ENCODE measurements around the gene HS2ST1. TPM values are rescaled to one million over a fixed set of nuclear protein-coding genes. Genes with fewer than 3 reads are reported as not detected.

HS2ST1 gene
- total RNA-seq, 1 donor from 2014 or later, result 12.6 TPM

GRCh38 chr1:87048237-87048636, 133.8 kb downstream of the HS2ST1 start:
- no peak overlapping the region for H3K27ac ChIP-seq (replicated peaks)
- no peak for TF ChIP-seq CTCF (IDR thresholded peaks at IDR 0.05; ENCODE audit: borderline replicate concordance)
- H3K9me3 ChIP-seq (replicated peaks), result peaks cover 17% of the 10 kb centered on the region
- H3K4me3 ChIP-seq, result no peak overlapping the region
- DNase-seq, result no peak
- peaks cover 4% of the 10 kb centered on the region for H3K4me1 ChIP-seq
- intact Hi-C loops (cut with micrococcal nuclease), result no loop called here
- H3K36me3 ChIP-seq, result no peaks in the 10 kb centered on the region
- no peaks in the 10 kb centered on the region for H3K27me3 ChIP-seq (ENCODE audit: low read depth)

GRCh38 chr1:87051965-87052364, 137.5 kb downstream of the HS2ST1 start:
- Histone ChIP-seq H3K4me3 (no peak overlapping the region), H3K9me3 (replicated peaks) (peaks cover 17% of the 10 kb centered on the region), H3K4me1 (peaks cover 4% of the 10 kb centered on the region), H3K36me3 (no peaks in the 10 kb centered on the region), H3K27ac (replicated peaks) (no peak overlapping the region), H3K27me3 (ENCODE audit: low read depth) (no peaks in the 10 kb centered on the region)
- intact Hi-C loops (cut with micrococcal nuclease), result no loop called here
- DNase-seq, result no peak
- no peak for TF ChIP-seq CTCF (IDR thresholded peaks at IDR 0.05; ENCODE audit: borderline replicate concordance)

- no peaks in the 10 kb centered on the region for H3K27me3 ChIP-seq (ENCODE audit: low read depth)
- no peak for DNase-seq
- no peak overlapping the region for H3K4me3 ChIP-seq
- TF ChIP-seq CTCF (IDR thresholded peaks at IDR 0.05; ENCODE audit: borderline replicate concordance), result no peak
- H3K9me3 ChIP-seq (replicated peaks), result peaks cover 14% of the 10 kb centered on the region
- intact Hi-C loops (cut with micrococcal nuclease), result no loop called here
- H3K36me3 ChIP-seq, result no peaks in the 10 kb centered on the region
- no peak overlapping the region for H3K27ac ChIP-seq (replicated peaks)
- peaks cover 4% of the 10 kb centered on the region for H3K4me1 ChIP-seq
Observed at GRCh38 chr1:87052400-87052799, 138.0 kb downstream of the HS2ST1 start.

GRCh38 chr1:87052961-87053360, 138.5 kb downstream of the HS2ST1 start:
- intact Hi-C loops (cut with micrococcal nuclease), result no loop called here
- DNase-seq, result no peak
- Histone ChIP-seq H3K27ac (replicated peaks) (no peak overlapping the region), H3K36me3 (no peaks in the 10 kb centered on the region), H3K27me3 (ENCODE audit: low read depth) (no peaks in the 10 kb centered on the region), H3K9me3 (replicated peaks) (peaks cover 9% of the 10 kb centered on the region), H3K4me3 (no peak overlapping the region), H3K4me1 (peaks cover 8% of the 10 kb centered on the region)
- no peak for TF ChIP-seq CTCF (IDR thresholded peaks at IDR 0.05; ENCODE audit: borderline replicate concordance)

- Histone ChIP-seq H3K27ac (replicated peaks) (no peak overlapping the region), H3K27me3 (ENCODE audit: low read depth) (no peaks in the 10 kb centered on the region), H3K4me3 (no peak overlapping the region), H3K4me1 (peaks cover 12% of the 10 kb centered on the region), H3K36me3 (no peaks in the 10 kb centered on the region), H3K9me3 (replicated peaks) (peaks cover 4% of the 10 kb centered on the region)
- no peak for DNase-seq
- intact Hi-C loops (cut with micrococcal nuclease), result no loop called here
- TF ChIP-seq CTCF (IDR thresholded peaks at IDR 0.05; ENCODE audit: borderline replicate concordance), result no peak
Observed at GRCh38 chr1:87053446-87053845, 139.0 kb downstream of the HS2ST1 start.

- Histone ChIP-seq H3K4me1 (peaks cover 26% of the 10 kb centered on the region), H3K27me3 (ENCODE audit: low read depth) (no peaks in the 10 kb centered on the region), H3K36me3 (no peaks in the 10 kb centered on the region), H3K4me3 (no peak overlapping the region), H3K27ac (replicated peaks) (no peak overlapping the region), H3K9me3 (replicated peaks) (no peaks in the 10 kb centered on the region)
- TF ChIP-seq CTCF (IDR thresholded peaks at IDR 0.05; ENCODE audit: borderline replicate concordance), result no peak
- DNase-seq, result no peak
- intact Hi-C loops (cut with micrococcal nuclease), result no loop called here
Observed at GRCh38 chr1:87056974-87057373, 142.5 kb downstream of the HS2ST1 start.
